HEK293T (cell line): ENCODE data around the gene EFHD2.

ENCODE experiments used
- BHLHE40 ChIP-seq: fragments of 450-650 bp; IDR thresholded peaks from 2 replicates; pipeline ENCODE4 v1.6.1; 2016; ENCODE audit warnings: mild to moderate bottlenecking, moderate library complexity, borderline replicate concordance
- CTBP1 ChIP-seq: fragments of 450-650 bp; IDR thresholded peaks from 2 replicates; pipeline ENCODE4 v1.6.1; 2016; ENCODE audit warnings: borderline replicate concordance
- ELF4 ChIP-seq: fragments of 450-650 bp; IDR thresholded peaks from 2 replicates; pipeline ENCODE4 v1.6.1; 2017; ENCODE audit warnings: antibody characterized with exemption
- FOXA1 ChIP-seq: fragments of 450-650 bp; IDR thresholded peaks from 2 replicates; pipeline ENCODE4 v1.6.1; 2016; ENCODE audit warnings: mild to moderate bottlenecking
- FOXM1 ChIP-seq: fragments of 450-650 bp; IDR thresholded peaks from 2 replicates; pipeline ENCODE4 v1.6.1; 2017; ENCODE audit warnings: mild to moderate bottlenecking, borderline replicate concordance
- HDGF ChIP-seq: fragments of 450-650 bp; IDR thresholded peaks from 2 replicates; pipeline ENCODE4 v1.6.1; 2017; ENCODE audit warnings: antibody characterized with exemption, borderline replicate concordance
- L3MBTL2 ChIP-seq: fragments of 450-650 bp; conservative IDR thresholded peaks from 2 replicates; pipeline ENCODE4 v1.6.1; 2016; ENCODE audit warnings: mild to moderate bottlenecking
- LEF1 ChIP-seq: fragments of 450-650 bp; IDR thresholded peaks from 2 replicates; pipeline ENCODE4 v1.6.1; 2017; ENCODE audit warnings: mild to moderate bottlenecking, borderline replicate concordance
- TARDBP ChIP-seq: fragments of 450-650 bp; IDR thresholded peaks from 2 replicates; pipeline ENCODE4 v1.6.1; 2016

DNA sequence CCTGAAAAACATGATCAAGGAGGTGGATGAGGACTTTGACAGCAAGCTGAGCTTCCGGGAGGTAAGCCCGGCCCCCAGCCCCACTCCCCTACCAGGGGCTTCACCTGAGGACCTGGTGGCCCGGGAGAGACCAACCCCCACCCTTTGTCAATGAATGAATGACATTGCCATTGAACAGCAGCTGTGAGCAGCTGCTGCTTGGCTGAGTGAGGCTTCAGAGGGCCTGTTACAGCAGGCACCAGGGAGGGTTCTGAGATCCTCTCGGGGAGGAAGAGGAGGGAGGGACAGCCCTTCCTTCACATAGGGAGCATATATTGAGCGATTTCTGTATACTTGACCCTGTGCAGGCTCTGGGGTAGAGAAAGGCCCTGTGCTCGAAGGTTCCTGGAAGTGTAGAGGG lies 16.3 kb downstream of the EFHD2 start:
- no peak for TF ChIP-seq LEF1
- no peak for TF ChIP-seq L3MBTL2
- TF ChIP-seq BHLHE40 = no peak
- TF ChIP-seq HDGF = no peak
- no peak for TF ChIP-seq ELF4
- TF ChIP-seq FOXM1 = no peak
- no peak for TF ChIP-seq CTBP1
- TF ChIP-seq FOXA1 = no peak
- TF ChIP-seq TARDBP = no peak
